ENCODE measurements around the gene RNF149. TPM values are rescaled to one million over a fixed set of nuclear protein-coding genes. Genes with fewer than 3 reads are reported as not detected.

The RNF149 gene
- total and polyA plus RNA-seq, 3 experiments from 2014 or later: 43.4 to 87.6 (median 43.4) TPM

GRCh38 chr2:101310090-101310833 lies 1.8 kb upstream of the RNF149 start:
- POLR2A ChIA-PET: interaction anchor here (2.6 kb wide), 1 partner anchor 18 kb away, joined by 32 read pairs; no protein-coding TSS in a partner anchor
- H3K4me3 Mint-ChIP-seq: peak overlapping the region; percentile 29 to 99 (median 69)

GRCh38 chr2:101307950-101308431 lies 510 bp downstream of the RNF149 start:
- H3K27ac ChIP-seq (ENCODE audit: low read depth, low read length): peak overlapping the region; percentile 88
- DNase-seq: peak in 3 of 5 donors; percentile 18 to 53 (median 21)
- H3K4me1 Mint-ChIP-seq: peaks cover 70 to 84% (median 82%) of the 10 kb centered on the region in 3 donors

More at GRCh38 chr2:101310090-101310833, 1.8 kb upstream of the RNF149 start:
- Histone ChIP-seq H3K9me3 (ENCODE audit: low read length) (no peaks in the 10 kb centered on the region), H3K4me1 (ENCODE audit: insufficient read depth, low read length) (peaks cover 58% of the 10 kb centered on the region), H3K27ac (ENCODE audit: low read depth, low read length) (no peak overlapping the region), H3K36me3 (ENCODE audit: insufficient read depth, low read length) (no peaks in the 10 kb centered on the region), H3K4me3 (ENCODE audit: low read length) (no peak overlapping the region), H3K27me3 (ENCODE audit: insufficient read depth, low read length, poor library complexity, severe bottlenecking) (no peaks in the 10 kb centered on the region)
- H3K9me3 Mint-ChIP-seq: no peaks in the 10 kb centered on the region
- CTCF ChIA-PET: interaction anchor here (1.2 to 3.0 kb wide), 3 partner anchors 11 to 31 kb away, joined by 3 to 28 read pairs (median 9); no protein-coding TSS in a partner anchor
- peaks cover 6 to 31% (median 7%) of the 10 kb centered on the region in 3 donors for H3K36me3 Mint-ChIP-seq
- H3K4me1 Mint-ChIP-seq: peaks cover 58 to 70% (median 65%) of the 10 kb centered on the region in 3 donors
- no peaks in the 10 kb centered on the region for H3K27me3 Mint-ChIP-seq
- H3K27ac Mint-ChIP-seq: peak overlapping the region in 7 of 8 donors; percentile 80 to 98 (median 92)
- no peak for DNase-seq

GRCh38 chr2:101307503-101307902 lies 998 bp downstream of the RNF149 start:
- Histone ChIP-seq H3K4me1 (ENCODE audit: insufficient read depth, low read length) (peaks cover 75% of the 10 kb centered on the region), H3K27me3 (ENCODE audit: insufficient read depth, low read length, poor library complexity, severe bottlenecking) (no peaks in the 10 kb centered on the region), H3K36me3 (ENCODE audit: insufficient read depth, low read length) (no peaks in the 10 kb centered on the region), H3K4me3 (ENCODE audit: low read length) (peak overlapping the region; percentile 85), H3K9me3 (ENCODE audit: low read length) (no peaks in the 10 kb centered on the region), H3K27ac (ENCODE audit: low read depth, low read length) (peak overlapping the region; percentile 88)
- POLR2A ChIA-PET: interaction anchor here (1.3 to 1.4 kb wide), 3 partner anchors 21 to 55 kb away, joined by 3 to 8 read pairs (median 4); no protein-coding TSS in a partner anchor
- Mint-ChIP-seq H3K9me3 (peaks cover 0 to under 1% (median 0%) of the 10 kb centered on the region in 5 donors), H3K4me3 (peak overlapping the region; percentile 91 to 99 (median 98)), H3K27me3 (no peaks in the 10 kb centered on the region), H3K27ac (peak overlapping the region; percentile 90 to 100 (median 99)), H3K4me1 (peaks cover 70 to 84% (median 82%) of the 10 kb centered on the region in 3 donors), H3K36me3 (peaks cover 6 to 49% (median 12%) of the 10 kb centered on the region in 3 donors)
- CTCF ChIA-PET: interaction anchor here (2.6 to 3.0 kb wide), 2 partner anchors 23 to 34 kb away, joined by 8 to 28 read pairs; no protein-coding TSS in a partner anchor
- DNase-seq: no peak

More at GRCh38 chr2:101307950-101308431, 510 bp downstream of the RNF149 start:
- H3K4me3 ChIP-seq (ENCODE audit: low read length): peak overlapping the region; percentile 85
- H3K27me3 ChIP-seq (ENCODE audit: insufficient read depth, low read length, poor library complexity, severe bottlenecking): no peaks in the 10 kb centered on the region
- peak overlapping the region; percentile 90 to 100 (median 99) for H3K27ac Mint-ChIP-seq
- no peaks in the 10 kb centered on the region for H3K36me3 ChIP-seq (ENCODE audit: insufficient read depth, low read length)
- ChIA-PET POLR2A (interaction anchor here (0.8 to 2.6 kb wide), 5 partner anchors 21 to 728 kb away, joined by 3 to 32 read pairs (median 5); partner anchors contain the start of gene CNOT11), CTCF (interaction anchor here (0.7 to 3.0 kb wide), 8 partner anchors 8 to 56 kb away, joined by 3 to 28 read pairs (median 4); no protein-coding TSS in a partner anchor)
- peak overlapping the region; percentile 91 to 99 (median 98) for H3K4me3 Mint-ChIP-seq
- H3K27me3 Mint-ChIP-seq: no peaks in the 10 kb centered on the region
- no peaks in the 10 kb centered on the region for H3K9me3 ChIP-seq (ENCODE audit: low read length)
- H3K4me1 ChIP-seq (ENCODE audit: insufficient read depth, low read length): peaks cover 75% of the 10 kb centered on the region
- no peaks in the 10 kb centered on the region for H3K9me3 Mint-ChIP-seq
- H3K36me3 Mint-ChIP-seq: peaks cover 6 to 46% (median 11%) of the 10 kb centered on the region in 3 donors

GRCh38 chr2:101306410-101306809 lies 2.1 kb downstream of the RNF149 start:
- H3K4me1 Mint-ChIP-seq: peaks cover 70 to 84% (median 82%) of the 10 kb centered on the region in 3 donors
- Histone ChIP-seq H3K36me3 (ENCODE audit: insufficient read depth, low read length) (no peaks in the 10 kb centered on the region), H3K4me1 (ENCODE audit: insufficient read depth, low read length) (peaks cover 75% of the 10 kb centered on the region), H3K27ac (ENCODE audit: low read depth, low read length) (peak overlapping the region; percentile 88), H3K9me3 (ENCODE audit: low read length) (no peaks in the 10 kb centered on the region), H3K4me3 (ENCODE audit: low read length) (peak overlapping the region; percentile 85), H3K27me3 (ENCODE audit: insufficient read depth, low read length, poor library complexity, severe bottlenecking) (no peaks in the 10 kb centered on the region)
- DNase-seq: no peak
- peak overlapping the region; percentile 91 to 99 (median 98) for H3K4me3 Mint-ChIP-seq
- ChIA-PET CTCF (interaction anchor here (1.1 to 2.6 kb wide), 3 partner anchors 24 to 54 kb away, joined by 3 to 8 read pairs (median 5); no protein-coding TSS in a partner anchor), POLR2A (interaction anchor here (1.3 to 1.6 kb wide), 3 partner anchors 22 to 53 kb away, joined by 3 to 17 read pairs (median 8); partner anchors contain the start of gene CNOT11)
- no peaks in the 10 kb centered on the region for H3K27me3 Mint-ChIP-seq
- peak overlapping the region; percentile 90 to 100 (median 99) for H3K27ac Mint-ChIP-seq
- peaks cover 6 to 59% (median 13%) of the 10 kb centered on the region in 3 donors for H3K36me3 Mint-ChIP-seq
- peaks cover 0 to 1% (median 0%) of the 10 kb centered on the region in 5 donors for H3K9me3 Mint-ChIP-seq

- Histone ChIP-seq H3K9me3 (ENCODE audit: low read length) (no peaks in the 10 kb centered on the region), H3K27me3 (ENCODE audit: insufficient read depth, low read length, poor library complexity, severe bottlenecking) (no peaks in the 10 kb centered on the region), H3K27ac (ENCODE audit: low read depth, low read length) (peak overlapping the region; percentile 3), H3K36me3 (ENCODE audit: insufficient read depth, low read length) (no peaks in the 10 kb centered on the region), H3K4me1 (ENCODE audit: insufficient read depth, low read length) (peaks cover 75% of the 10 kb centered on the region), H3K4me3 (ENCODE audit: low read length) (peak overlapping the region; percentile 85)
- peaks cover 69 to 84% (median 82%) of the 10 kb centered on the region in 3 donors for H3K4me1 Mint-ChIP-seq
- peaks cover 0 to 1% (median 0%) of the 10 kb centered on the region in 5 donors for H3K9me3 Mint-ChIP-seq
- peaks cover 6 to 65% (median 13%) of the 10 kb centered on the region in 3 donors for H3K36me3 Mint-ChIP-seq
- H3K4me3 Mint-ChIP-seq: peak overlapping the region; percentile 91 to 99 (median 98)
- ChIA-PET POLR2A (interaction anchor here (0.7 to 1.6 kb wide), 2 partner anchors 52 to 510 kb away, joined by 4 to 17 read pairs; partner anchors contain the start of gene CNOT11), CTCF (interaction anchor here (1.1 to 2.6 kb wide), 4 partner anchors 24 to 54 kb away, joined by 3 to 8 read pairs (median 4); no protein-coding TSS in a partner anchor)
- peak overlapping the region; percentile 90 to 100 (median 99) for H3K27ac Mint-ChIP-seq
- DNase-seq: no peak
- H3K27me3 Mint-ChIP-seq: no peaks in the 10 kb centered on the region
These were observed 2.9 kb downstream of the RNF149 start for GRCh38 chr2:101305492-101306078.

GRCh38 chr2:101305035-101305434 lies 3.5 kb downstream of the RNF149 start:
- Mint-ChIP-seq H3K27me3 (no peaks in the 10 kb centered on the region), H3K36me3 (peaks cover 6 to 68% (median 14%) of the 10 kb centered on the region in 3 donors), H3K27ac (peak overlapping the region; percentile 90 to 100 (median 99)), H3K9me3 (peaks cover 0 to 1% (median 0%) of the 10 kb centered on the region in 5 donors), H3K4me3 (peak overlapping the region; percentile 91 to 99 (median 98)), H3K4me1 (peaks cover 69 to 84% (median 82%) of the 10 kb centered on the region in 3 donors)
- peak overlapping the region; percentile 85 for H3K4me3 ChIP-seq (ENCODE audit: low read length)
- peaks cover 77% of the 10 kb centered on the region for H3K4me1 ChIP-seq (ENCODE audit: insufficient read depth, low read length)
- CTCF ChIA-PET: interaction anchor here (1.4 to 2.6 kb wide), 2 partner anchors 25 to 37 kb away, joined by 4 to 8 read pairs; no protein-coding TSS in a partner anchor
- H3K9me3 ChIP-seq (ENCODE audit: low read length): no peaks in the 10 kb centered on the region
- H3K27ac ChIP-seq (ENCODE audit: low read depth, low read length): no peak overlapping the region
- H3K36me3 ChIP-seq (ENCODE audit: insufficient read depth, low read length): no peaks in the 10 kb centered on the region
- POLR2A ChIA-PET: interaction anchor here (0.7 kb wide), 1 partner anchor 511 kb away, joined by 4 read pairs; no protein-coding TSS in a partner anchor
- no peak for DNase-seq
- H3K27me3 ChIP-seq (ENCODE audit: insufficient read depth, low read length, poor library complexity, severe bottlenecking): no peaks in the 10 kb centered on the region

GRCh38 chr2:101303688-101304087 lies 4.8 kb downstream of the RNF149 start:
- no peaks in the 10 kb centered on the region for H3K27me3 Mint-ChIP-seq
- H3K9me3 Mint-ChIP-seq: peaks cover 0 to 1% (median 0%) of the 10 kb centered on the region in 5 donors
- H3K4me3 Mint-ChIP-seq: peak overlapping the region; percentile 91 to 99 (median 98)
- Histone ChIP-seq H3K27me3 (ENCODE audit: insufficient read depth, low read length, poor library complexity, severe bottlenecking) (no peaks in the 10 kb centered on the region), H3K9me3 (ENCODE audit: low read length) (no peaks in the 10 kb centered on the region), H3K4me3 (ENCODE audit: low read length) (no peak overlapping the region), H3K27ac (ENCODE audit: low read depth, low read length) (no peak overlapping the region), H3K36me3 (ENCODE audit: insufficient read depth, low read length) (peaks cover 3% of the 10 kb centered on the region), H3K4me1 (ENCODE audit: insufficient read depth, low read length) (peaks cover 78% of the 10 kb centered on the region)
- no peak for DNase-seq
- POLR2A ChIA-PET: no interaction called here
- H3K27ac Mint-ChIP-seq: peak overlapping the region; percentile 66 to 99 (median 82)
- H3K36me3 Mint-ChIP-seq: peaks cover 6 to 79% (median 19%) of the 10 kb centered on the region in 3 donors
- H3K4me1 Mint-ChIP-seq: peaks cover 73 to 84% (median 82%) of the 10 kb centered on the region in 3 donors
- CTCF ChIA-PET: no interaction called here

Data from CD8-positive, alpha-beta memory T cell (primary cell).